ENCODE data around the gene KDM4C.

DNA sequence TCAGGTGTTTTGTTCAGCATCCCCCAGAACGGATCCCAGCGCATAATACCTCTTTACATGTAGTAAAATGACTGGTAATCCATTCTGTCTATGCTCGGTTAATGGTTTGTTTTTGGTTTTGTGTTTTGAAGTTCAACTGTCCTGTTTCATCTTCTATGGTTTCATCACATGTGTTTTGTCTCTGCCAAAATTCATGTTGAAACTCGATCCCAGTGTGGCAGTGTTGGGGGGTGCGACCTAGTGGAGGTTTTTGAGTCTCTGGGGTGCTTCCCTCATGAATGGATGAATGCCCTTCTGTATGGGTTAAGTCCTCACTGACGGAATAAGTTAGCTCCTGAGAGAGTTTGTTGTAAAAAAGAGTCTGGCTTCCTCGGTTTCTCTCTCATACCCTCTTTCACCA lies 317.4 kb downstream of the KDM4C start:
- TF ChIP-seq POLR2A (IDR thresholded peaks at IDR 0.05; ENCODE audit: low read depth, low read length): no peak
- TF ChIP-seq POLR2AphosphoS5 (IDR thresholded peaks at IDR 0.05; ENCODE audit: low read depth, low read length): no peak
